Gastrocnemius medialis (tissue), 4 donors: ENCODE data around the gene PRICKLE2.

Source experiments
- POLR2A ChIP-seq, 2 donors: fragments of 450-650 bp; IDR thresholded peaks; one replicate each; pipeline ENCODE4 v1.6.1; 2017; ENCODE audit warnings: antibody characterized with exemption in 2 of 2, mild to moderate bottlenecking in 2 of 2, moderate library complexity in 2 of 2
- TF ChIP-seq, protein P1 (sequence below), 5 experiments: fragments of 450-650 bp in 3 of 5; fragments of 200-600 bp in 2 of 5; sonication (generic) in 2 of 5; IDR thresholded peaks in 4 of 5; conservative IDR thresholded peaks in 1 of 5; 1 replicate in 4 of 5; 2 replicates in 1 of 5; pipeline ENCODE4 v1.5.1; 2016 to 2019; ENCODE audit warnings: antibody characterized with exemption in 5 of 5, mild to moderate bottlenecking in 3 of 5, moderate library complexity in 3 of 5

DNA sequence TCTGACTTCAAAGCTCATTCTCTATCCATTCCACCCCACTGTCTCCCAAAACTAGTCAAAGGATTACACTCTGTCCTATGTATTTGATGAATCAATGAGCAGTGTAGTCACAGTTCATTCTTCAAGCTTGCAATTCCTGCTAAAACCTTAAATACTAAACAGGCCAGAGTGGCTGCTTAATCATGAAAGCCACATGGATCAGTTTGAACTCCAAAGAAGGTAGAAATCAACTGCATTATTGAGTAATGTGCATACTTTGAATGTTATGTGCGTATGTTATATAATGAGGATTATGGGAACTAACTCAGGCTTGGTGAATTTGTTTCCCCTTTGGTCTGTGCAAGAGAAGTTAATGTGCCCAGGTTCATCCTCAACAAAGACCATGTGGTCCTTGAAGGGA lies 45.4 kb downstream of the PRICKLE2 start:
- TF ChIP-seq, protein P1, sequence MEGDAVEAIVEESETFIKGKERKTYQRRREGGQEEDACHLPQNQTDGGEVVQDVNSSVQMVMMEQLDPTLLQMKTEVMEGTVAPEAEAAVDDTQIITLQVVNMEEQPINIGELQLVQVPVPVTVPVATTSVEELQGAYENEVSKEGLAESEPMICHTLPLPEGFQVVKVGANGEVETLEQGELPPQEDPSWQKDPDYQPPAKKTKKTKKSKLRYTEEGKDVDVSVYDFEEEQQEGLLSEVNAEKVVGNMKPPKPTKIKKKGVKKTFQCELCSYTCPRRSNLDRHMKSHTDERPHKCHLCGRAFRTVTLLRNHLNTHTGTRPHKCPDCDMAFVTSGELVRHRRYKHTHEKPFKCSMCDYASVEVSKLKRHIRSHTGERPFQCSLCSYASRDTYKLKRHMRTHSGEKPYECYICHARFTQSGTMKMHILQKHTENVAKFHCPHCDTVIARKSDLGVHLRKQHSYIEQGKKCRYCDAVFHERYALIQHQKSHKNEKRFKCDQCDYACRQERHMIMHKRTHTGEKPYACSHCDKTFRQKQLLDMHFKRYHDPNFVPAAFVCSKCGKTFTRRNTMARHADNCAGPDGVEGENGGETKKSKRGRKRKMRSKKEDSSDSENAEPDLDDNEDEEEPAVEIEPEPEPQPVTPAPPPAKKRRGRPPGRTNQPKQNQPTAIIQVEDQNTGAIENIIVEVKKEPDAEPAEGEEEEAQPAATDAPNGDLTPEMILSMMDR (IDR thresholded peaks at IDR 0.05 in 4 of 5, conservative IDR thresholded peaks at IDR 0.05 in 1 of 5) = no peak
- TF ChIP-seq POLR2A (IDR thresholded peaks at IDR 0.05) = no peak
